ENCODE data around the gene DUSP8. TPM values are rescaled to one million over a fixed set of nuclear protein-coding genes. Genes with fewer than 3 reads are reported as not detected.
"Not testable (repeated sequence)": the region's sequence is repeated elsewhere in the genome, so short reads cannot be mapped to it uniquely, and the experiment has no call there.

DUSP8 gene
- polyA plus RNA-seq, 1 of the 3 experiments (the other 2 are of a cell fraction), result 2.0 TPM

GRCh38 chr11:1592628-1593027 is 20.6 kb upstream of the DUSP8 start:
- Histone ChIP-seq H3K4me1 (ENCODE audit: control insufficient read depth in 1 of 2, insufficient read depth in 2 of 2, low read depth in 1 of 2, low read length in 1 of 2) (no peaks in the 10 kb centered on the region), H3K9ac (no peak overlapping the region), H3K36me3 (replicated peaks in 1 of 2; ENCODE audit: control insufficient read depth in 1 of 2, insufficient read depth in 2 of 2, low read length in 1 of 2) (no peaks in the 10 kb centered on the region), H3K4me3 (ENCODE audit: low read depth in 2 of 2, low read length in 1 of 2) (no peak overlapping the region), H3F3A (replicated peaks; ENCODE audit: insufficient read depth) (no peaks in the 10 kb centered on the region), H3K79me2 (ENCODE audit: insufficient read depth) (no peaks in the 10 kb centered on the region), H3K27me3 (ENCODE audit: insufficient read depth) (peaks cover 7% of the 10 kb centered on the region), H3K9me2 (no peaks in the 10 kb centered on the region), H4K20me1 (ENCODE audit: insufficient read depth) (no peaks in the 10 kb centered on the region), H3K9me3 (no peaks in the 10 kb centered on the region), H3K27ac (ENCODE audit: low read depth in 2 of 2, low read length in 1 of 2) (no peak overlapping the region), H3K4me2 (no peak overlapping the region), H2AFZ (ENCODE audit: low read depth) (no peak overlapping the region)
- DNase-seq, result no peak
- ChIA-PET CTCF (interaction anchor here (0.8 to 7.5 kb wide), 3 partner anchors 19 to 101 kb away, joined by 3 to 64 read pairs (median 3); no protein-coding TSS in a partner anchor), POLR2A (no interaction called here)
- no peak for TF ChIP-seq EZH2phosphoT487 (IDR thresholded peaks at IDR 0.05; ENCODE audit: borderline replicate concordance, low read depth)
- no peak for TF ChIP-seq RAD21 (IDR thresholded peaks at IDR 0.05; ENCODE audit: low read length)
- 80% methylated on average over 9 of the region's 9 CpGs for WGBS (ENCODE audit: low lambda C conversion rate)

- Histone ChIP-seq H3K36me3 (replicated peaks in 1 of 2; ENCODE audit: control insufficient read depth in 1 of 2, insufficient read depth in 2 of 2, low read length in 1 of 2) (no peaks in the 10 kb centered on the region), H3K4me2 (no peak overlapping the region), H3K4me3 (ENCODE audit: low read depth in 2 of 2, low read length in 1 of 2) (no peak overlapping the region), H2AFZ (ENCODE audit: low read depth) (no peak overlapping the region), H3K9ac (no peak overlapping the region), H3K79me2 (ENCODE audit: insufficient read depth) (no peaks in the 10 kb centered on the region), H3K27ac (ENCODE audit: low read depth in 2 of 2, low read length in 1 of 2) (no peak overlapping the region), H3K27me3 (ENCODE audit: insufficient read depth) (no peaks in the 10 kb centered on the region; the same call in 1 of the 2 replicates), H3K9me3 (no peaks in the 10 kb centered on the region), H3F3A (replicated peaks; ENCODE audit: insufficient read depth) (no peaks in the 10 kb centered on the region), H3K9me2 (no peaks in the 10 kb centered on the region), H4K20me1 (ENCODE audit: insufficient read depth) (no peaks in the 10 kb centered on the region), H3K4me1 (ENCODE audit: control insufficient read depth in 1 of 2, insufficient read depth in 2 of 2, low read depth in 1 of 2, low read length in 1 of 2) (no peaks in the 10 kb centered on the region)
- ChIA-PET CTCF (interaction anchor here (1.0 to 7.5 kb wide), 3 partner anchors 11 to 43 kb away, joined by 3 to 64 read pairs (median 23); no protein-coding TSS in a partner anchor), POLR2A (no interaction called here)
- WGBS (ENCODE audit: low lambda C conversion rate), result 77% methylated on average over 6 of the region's 6 CpGs
- DNase-seq, result no peak
- TF ChIP-seq TAF1 (IDR thresholded peaks at IDR 0.05; ENCODE audit: borderline replicate concordance, low read depth, low read length) (no peak), FOSL2 (IDR thresholded peaks at IDR 0.05; ENCODE audit: borderline replicate concordance, low read depth) (no peak), GATA2 (CRISPR knock-in tag; IDR thresholded peaks at IDR 0.05) (no peak), TCF12 (IDR thresholded peaks at IDR 0.05) (no peak), USF1 (IDR thresholded peaks at IDR 0.05; ENCODE audit: borderline replicate concordance, low read depth) (no peak)
These were observed 17.9 kb upstream of the DUSP8 start for GRCh38 chr11:1589996-1590395.

- not testable (repeated sequence) for H3K9ac ChIP-seq; H2AFZ ChIP-seq (ENCODE audit: low read depth); H3F3A ChIP-seq (replicated peaks; ENCODE audit: insufficient read depth); H3K27ac ChIP-seq (ENCODE audit: low read depth in 2 of 2, low read length in 1 of 2); H3K4me1 ChIP-seq (ENCODE audit: control insufficient read depth in 1 of 2, insufficient read depth in 2 of 2, low read depth in 1 of 2, low read length in 1 of 2); H4K20me1 ChIP-seq (ENCODE audit: insufficient read depth); H3K79me2 ChIP-seq (ENCODE audit: insufficient read depth); H3K9me3 ChIP-seq; H3K36me3 ChIP-seq (replicated peaks in 1 of 2; ENCODE audit: control insufficient read depth in 1 of 2, insufficient read depth in 2 of 2, low read length in 1 of 2); H3K4me3 ChIP-seq (ENCODE audit: low read depth in 2 of 2, low read length in 1 of 2); H3K4me2 ChIP-seq; H3K9me2 ChIP-seq; DNase-seq; H3K27me3 ChIP-seq (ENCODE audit: insufficient read depth)
- POLR2A ChIA-PET, result interaction anchor here (0.7 kb wide), 1 partner anchor 41 kb away, joined by 3 read pairs; no protein-coding TSS in a partner anchor
- CTCF ChIA-PET, result interaction anchor here (0.9 to 7.5 kb wide), 3 partner anchors 15 to 43 kb away, joined by 4 to 64 read pairs (median 23); partner anchors contain the start of gene KRTAP5-3
- 42% methylated on average over 8 of the region's 10 CpGs for WGBS (ENCODE audit: low lambda C conversion rate)
These were observed 17.3 kb upstream of the DUSP8 start for GRCh38 chr11:1589191-1589963.
